Testis (tissue), 3 donors: Measurements from ENCODE around the gene FOXP4. TPM values are rescaled to one million over a fixed set of nuclear protein-coding genes. Genes with fewer than 3 reads are reported as not detected.

Source experiments
- DNase-seq: peaks from one replicate; pipeline ENCODE4 v3.0.0-alpha.2; 2019
- H3K27ac ChIP-seq, 2 donors: fragments of 200-600 bp; sonication (generic); one replicate each; pipeline ENCODE4 v1.5.1; 2019
- H3K27me3 ChIP-seq: fragments of 200-600 bp; sonication (generic); one replicate; pipeline ENCODE4 v1.5.1; 2019
- H3K36me3 ChIP-seq: fragments of 200-600 bp; sonication (generic); one replicate; pipeline ENCODE4 v1.5.1; 2017; ENCODE audit warnings: low read depth; ENCODE audit errors: missing control alignments
- H3K4me1 ChIP-seq: fragments of 200-600 bp; sonication (generic); one replicate; pipeline ENCODE4 v1.5.1; 2019
- H3K4me3 ChIP-seq, 2 donors: fragments of 200-600 bp; sonication (generic); one replicate each; pipeline ENCODE4 v1.5.1; 2017 to 2019
- H3K9me3 ChIP-seq: fragments of 200-600 bp; sonication (generic); one replicate; pipeline ENCODE4 v1.5.1; 2017
- POLR2A ChIP-seq: fragments of 450-650 bp; IDR thresholded peaks from one replicate; pipeline ENCODE4 v1.6.1; 2017; ENCODE audit warnings: antibody characterized with exemption, mild to moderate bottlenecking, moderate library complexity
- WGBS, 2 donors: methylation state at CpG; one replicate each; pipeline ENCODE4 v1.1.5; 2018; 5-methylcytosine and 5-hydroxymethylcytosine counted together
- intact Hi-C: fragments of 100-400 bp; cut with DNase I; formaldehyde crosslinking; loops from one replicate; pipeline ENCODE4 v1.15.1; 2023; ENCODE audit warnings: low total_unique reads
- polyA plus RNA-seq: library from polyadenylated mRNA; stranded (reverse); fragments of 350-450 nt; fragmentation: Illumina TruSeq; extraction: RNeasy Lipid Tissue Mini Kit (QIAGEN cat#74804); gene quantifications from one replicate; pipeline ENCODE4 v1.2.3, GENCODE V29; 2014; ENCODE audit warnings: low read depth, low replicate concordance; ENCODE audit not compliant: insufficient read depth
- total RNA-seq, 2 donors: library from RNA; depleted of rRNA; stranded (reverse); fragments of >200 nt; gene quantifications; one replicate each; pipeline ENCODE4 v1.2.3, GENCODE V29; 2016
- TF ChIP-seq, protein P1 (sequence below), 3 experiments: fragments of 450-650 bp in 2 of 3; fragments of 200-600 bp in 1 of 3; sonication (generic) in 1 of 3; IDR thresholded peaks; one replicate each; pipeline ENCODE4 v1.5.1; 2016 to 2019; ENCODE audit warnings: antibody characterized with exemption in 3 of 3, mild to moderate bottlenecking in 2 of 3, moderate library complexity in 1 of 3

Gene FOXP4
- total and polyA plus RNA-seq, 3 donors from 2014 or later = 38.0 to 50.2 (median 39.7) TPM

DNA sequence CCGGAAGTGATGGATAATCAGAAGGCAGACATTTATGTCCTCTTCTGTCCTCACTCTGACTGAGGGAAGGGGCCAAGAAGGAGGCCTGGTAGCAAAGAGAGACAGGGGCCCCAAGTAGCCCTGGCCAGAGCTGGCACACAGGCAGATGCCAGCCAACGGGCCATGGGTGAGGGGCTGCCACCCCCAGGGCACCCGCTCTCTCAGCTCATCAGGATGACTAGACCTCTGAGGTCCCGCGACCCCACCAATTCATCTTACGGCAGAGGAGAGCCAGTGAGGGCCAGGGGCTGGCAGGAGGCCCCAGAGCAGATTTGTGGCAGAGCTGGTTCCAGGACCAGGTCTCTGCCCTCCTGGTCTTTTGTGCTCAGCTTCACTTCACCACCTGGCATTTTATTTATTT, 49.0 kb downstream of the FOXP4 start:
- H3K27ac ChIP-seq = no peak overlapping the region
- no peak for DNase-seq
- no peak overlapping the region for H3K4me3 ChIP-seq
- H3K4me1 ChIP-seq = peaks cover 3% of the 10 kb centered on the region
- WGBS, 2 donors = 92 to 95% methylated on average over 6 of the region's 6 CpGs
- H3K36me3 ChIP-seq = no peaks in the 10 kb centered on the region
- no peaks in the 10 kb centered on the region for H3K9me3 ChIP-seq
- H3K27me3 ChIP-seq = no peaks in the 10 kb centered on the region
- intact Hi-C loops = loop anchor here (10.0 kb wide), 1 partner anchor 170 kb away; no protein-coding TSS in a partner anchor
- TF ChIP-seq, protein P1, sequence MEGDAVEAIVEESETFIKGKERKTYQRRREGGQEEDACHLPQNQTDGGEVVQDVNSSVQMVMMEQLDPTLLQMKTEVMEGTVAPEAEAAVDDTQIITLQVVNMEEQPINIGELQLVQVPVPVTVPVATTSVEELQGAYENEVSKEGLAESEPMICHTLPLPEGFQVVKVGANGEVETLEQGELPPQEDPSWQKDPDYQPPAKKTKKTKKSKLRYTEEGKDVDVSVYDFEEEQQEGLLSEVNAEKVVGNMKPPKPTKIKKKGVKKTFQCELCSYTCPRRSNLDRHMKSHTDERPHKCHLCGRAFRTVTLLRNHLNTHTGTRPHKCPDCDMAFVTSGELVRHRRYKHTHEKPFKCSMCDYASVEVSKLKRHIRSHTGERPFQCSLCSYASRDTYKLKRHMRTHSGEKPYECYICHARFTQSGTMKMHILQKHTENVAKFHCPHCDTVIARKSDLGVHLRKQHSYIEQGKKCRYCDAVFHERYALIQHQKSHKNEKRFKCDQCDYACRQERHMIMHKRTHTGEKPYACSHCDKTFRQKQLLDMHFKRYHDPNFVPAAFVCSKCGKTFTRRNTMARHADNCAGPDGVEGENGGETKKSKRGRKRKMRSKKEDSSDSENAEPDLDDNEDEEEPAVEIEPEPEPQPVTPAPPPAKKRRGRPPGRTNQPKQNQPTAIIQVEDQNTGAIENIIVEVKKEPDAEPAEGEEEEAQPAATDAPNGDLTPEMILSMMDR (IDR thresholded peaks at IDR 0.05) = no peak
- no peak for TF ChIP-seq POLR2A

DNA sequence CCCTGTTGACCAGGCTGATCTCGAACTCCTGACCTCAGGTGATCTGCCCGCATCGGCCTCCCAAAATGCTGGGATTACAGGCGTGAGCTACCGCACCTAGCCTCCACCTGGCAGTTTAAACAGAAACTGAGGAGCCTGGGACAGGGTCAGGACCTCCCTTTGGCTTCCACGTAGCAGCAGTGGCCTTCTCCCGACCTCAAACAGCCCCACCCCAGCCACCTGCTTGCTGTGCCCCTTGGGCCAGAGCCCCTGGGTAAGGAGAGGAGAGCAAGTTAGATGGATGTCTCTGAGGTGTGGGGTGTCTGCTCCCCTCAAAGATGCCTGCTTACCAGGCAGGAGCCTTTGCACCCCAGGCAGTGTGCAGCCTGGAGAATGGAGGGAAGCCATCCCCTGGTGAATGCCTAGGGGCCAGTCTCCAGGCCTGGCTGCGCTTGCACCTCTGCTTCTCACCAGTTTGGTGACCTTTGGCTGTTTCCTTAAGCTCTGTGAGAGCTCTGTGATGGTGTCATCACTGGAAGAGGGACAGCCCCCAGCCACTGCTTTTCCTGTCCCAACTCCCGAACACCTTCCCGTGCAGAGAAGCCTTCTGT, 50.0 kb downstream of the FOXP4 start:
- no peak for DNase-seq

DNA sequence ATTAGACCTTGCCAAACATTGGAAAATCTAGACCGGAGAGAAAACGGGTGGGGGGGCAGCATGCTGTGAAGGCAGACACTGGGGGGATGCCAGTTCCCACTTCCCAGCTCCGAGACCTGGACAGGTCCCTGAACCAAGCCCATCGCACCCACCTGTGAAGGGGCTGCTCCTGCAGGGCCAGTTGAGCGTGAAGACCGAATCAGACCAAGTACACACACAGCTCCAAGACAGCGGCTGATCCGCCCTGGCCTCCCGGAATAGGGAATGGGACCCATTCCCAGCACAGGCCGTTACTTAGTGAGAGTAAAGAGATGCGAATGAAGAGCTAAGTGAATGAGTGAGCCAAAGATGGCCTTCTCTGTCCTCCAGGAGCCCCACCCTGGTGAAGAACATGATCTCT, 50.6 kb downstream of the FOXP4 start:
- no peaks in the 10 kb centered on the region for H3K9me3 ChIP-seq
- no peak overlapping the region for H3K4me3 ChIP-seq
- intact Hi-C loops = loop anchor here (10.0 kb wide), 1 partner anchor 172 kb away; no protein-coding TSS in a partner anchor
- no peaks in the 10 kb centered on the region for H3K27me3 ChIP-seq
- no peak for DNase-seq
- no peak for TF ChIP-seq POLR2A
- TF ChIP-seq, protein P1 (IDR thresholded peaks at IDR 0.05) = no peak
- no peak overlapping the region for H3K27ac ChIP-seq
- WGBS, 2 donors = 92 to 94% methylated on average over 8 to 11 of the region's 11 CpGs
- H3K36me3 ChIP-seq = no peaks in the 10 kb centered on the region
- H3K4me1 ChIP-seq = peaks cover 3% of the 10 kb centered on the region

More for the DNA sequence above, 50.0 kb downstream of the FOXP4 start:
- H3K4me1 ChIP-seq = peaks cover 3% of the 10 kb centered on the region
- no peak overlapping the region for H3K4me3 ChIP-seq
- no peaks in the 10 kb centered on the region for H3K36me3 ChIP-seq
- intact Hi-C loops = loop anchor here (10.0 kb wide), 1 partner anchor 171 kb away; no protein-coding TSS in a partner anchor
- no peaks in the 10 kb centered on the region for H3K27me3 ChIP-seq
- TF ChIP-seq POLR2A = no peak
- TF ChIP-seq, protein P1 (IDR thresholded peaks at IDR 0.05) = no peak
- H3K27ac ChIP-seq = no peak overlapping the region
- no peaks in the 10 kb centered on the region for H3K9me3 ChIP-seq
- WGBS, 2 donors = 90 to 92% methylated on average over 2 to 10 of the region's 10 CpGs

DNA sequence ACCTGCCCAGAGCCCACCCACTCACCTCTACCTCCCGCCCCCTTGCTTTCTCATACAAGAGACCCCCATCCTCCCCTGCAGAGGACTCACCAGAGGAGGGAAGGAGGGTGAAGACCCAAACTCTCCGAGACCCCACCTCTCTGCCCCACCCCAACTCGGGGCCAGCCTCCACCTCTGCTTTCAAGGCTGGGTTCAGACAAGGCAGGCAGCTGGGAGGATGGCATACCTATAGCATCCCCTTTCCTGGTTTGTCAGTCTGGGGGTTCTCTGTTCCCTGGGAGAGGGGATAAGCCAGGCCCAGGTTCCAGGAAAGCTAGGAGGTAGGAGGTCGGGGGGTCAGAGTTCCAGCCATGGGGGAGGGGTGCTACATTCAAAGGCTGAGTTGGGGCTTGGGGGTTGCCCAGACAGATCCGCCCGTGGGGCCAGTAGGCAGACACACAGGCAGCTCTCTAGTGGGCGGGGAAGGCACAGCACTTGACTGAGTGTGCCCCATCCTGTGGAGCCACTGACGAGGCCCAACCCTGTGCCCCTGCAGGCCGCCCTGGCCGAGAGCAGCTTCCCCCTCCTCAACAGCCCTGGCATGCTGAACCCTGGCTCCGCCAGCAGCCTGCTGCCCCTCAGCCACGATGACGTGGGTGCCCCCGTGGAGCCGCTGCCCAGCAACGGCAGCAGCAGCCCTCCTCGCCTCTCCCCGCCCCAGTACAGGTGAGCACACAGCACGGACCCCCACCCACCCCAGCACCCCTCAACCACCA, 51.2 kb downstream of the FOXP4 start:
- Histone ChIP-seq H3K27ac (no peak overlapping the region), H3K36me3 (no peaks in the 10 kb centered on the region), H3K4me1 (no peaks in the 10 kb centered on the region), H3K27me3 (no peaks in the 10 kb centered on the region), H3K9me3 (no peaks in the 10 kb centered on the region), H3K4me3 (no peak overlapping the region)
- intact Hi-C loops = loop anchor here (10.0 kb wide), 1 partner anchor 173 kb away; no protein-coding TSS in a partner anchor
- DNase-seq = no peak
- TF ChIP-seq, protein P1 (IDR thresholded peaks at IDR 0.05) = no peak
- no peak for TF ChIP-seq POLR2A
- 89% methylated on average over 10 to 18 of the region's 19 CpGs for WGBS, 2 donors
